IMR-90 (cell line): ENCODE results near the gene GRID1. TPM values are rescaled to one million over a fixed set of nuclear protein-coding genes. Genes with fewer than 3 reads are reported as not detected.

Experiments
- ATAC-seq: fragments of 200-7000 bp; cut with Tn5 transposase; 2 replicates; pipeline ENCODE4 v1.9.1; 2020; ENCODE audit warnings: low read depth, mild to moderate bottlenecking, moderate library complexity
- BruUV-seq: library from RNA; stranded (reverse); fragments of 400-500 nt; replicated peaks from 2 replicates; lab custom pipeline; 2021; lab: Mats Ljungman, UMichigan
- CTCF ChIA-PET: fragments of 300-600 bp; formaldehyde crosslinking; extraction: SDS; loops from one replicate; lab custom pipeline; 2021; ENCODE audit warnings: antibody characterized with exemption; lab: Yijun Ruan, JAX
- POLR2A ChIA-PET: fragments of 300-600 bp; sonication (Branson Sonifier 250); formaldehyde crosslinking; loops from one replicate; lab custom pipeline; 2022; ENCODE audit warnings: antibody characterized with exemption; ENCODE audit not compliant: unreplicated experiment; lab: Charles Lee
- DNase-seq: peaks from one replicate; pipeline ENCODE4 v3.0.0; 2013
- H2AFZ ChIP-seq: replicated peaks from 2 replicates; pipeline ENCODE3; 2013; ENCODE audit warnings: low read length, mild to moderate bottlenecking; ENCODE audit not compliant: poor library complexity
- H2AK5ac ChIP-seq: 2 replicates; pipeline ENCODE4 v1.6.1; 2013; ENCODE audit warnings: low read depth, low read length, inconsistent platforms
- H2AK9ac ChIP-seq: replicated peaks from 2 replicates; pipeline ENCODE3; 2013; ENCODE audit warnings: mild to moderate bottlenecking, low read depth, low read length, moderate library complexity; ENCODE audit not compliant: poor library complexity
- H2BK120ac ChIP-seq: 2 replicates; pipeline ENCODE4 v1.6.1; 2013; ENCODE audit warnings: low read depth, low read length, inconsistent platforms
- H2BK15ac ChIP-seq: 3 replicates; pipeline ENCODE4 v1.6.1; 2013; ENCODE audit warnings: low read depth, low read length, inconsistent platforms
- H2BK20ac ChIP-seq: 2 replicates; pipeline ENCODE4 v1.6.1; 2013; ENCODE audit warnings: low read depth, mild to moderate bottlenecking, inconsistent platforms, low read length, moderate library complexity
- H2BK5ac ChIP-seq: 2 replicates; pipeline ENCODE4 v1.6.1; 2013; ENCODE audit warnings: mild to moderate bottlenecking, low read depth, low read length, inconsistent platforms; ENCODE audit not compliant: poor library complexity, severe bottlenecking
- H3K14ac ChIP-seq: replicated peaks from 2 replicates; pipeline ENCODE4 v1.6.1; 2013; ENCODE audit warnings: low read depth, low read length, inconsistent platforms
- H3K18ac ChIP-seq: 2 replicates; pipeline ENCODE4 v1.6.1; 2013; ENCODE audit warnings: low read depth, low read length, control low read depth
- H3K23ac ChIP-seq: 2 replicates; pipeline ENCODE4 v1.6.1; 2013; ENCODE audit warnings: low read depth, low read length, inconsistent platforms
- H3K27ac ChIP-seq: 2 replicates; pipeline ENCODE4 v1.5.1; 2013; ENCODE audit warnings: mild to moderate bottlenecking, control low read depth, low read length; ENCODE audit not compliant: insufficient read depth
- H3K27me3 ChIP-seq: 2 replicates; pipeline ENCODE4 v1.6.1; 2013; ENCODE audit warnings: low read length; ENCODE audit not compliant: control insufficient read depth, insufficient read depth
- H3K36me3 ChIP-seq: 2 replicates; pipeline ENCODE4 v1.6.1; 2013; ENCODE audit warnings: low read length, mixed read lengths; ENCODE audit not compliant: control insufficient read depth, insufficient read depth
- H3K4ac ChIP-seq: 2 replicates; pipeline ENCODE4 v1.6.1; 2013; ENCODE audit warnings: low read depth, low read length, inconsistent platforms
- H3K4me1 ChIP-seq: 2 replicates; pipeline ENCODE4 v1.6.1; 2013; ENCODE audit warnings: low read length, mixed read lengths; ENCODE audit not compliant: control insufficient read depth, insufficient read depth
- H3K4me2 ChIP-seq: 2 replicates; pipeline ENCODE4 v1.6.1; 2013; ENCODE audit warnings: low read depth, mild to moderate bottlenecking, control low read depth, low read length, moderate library complexity
- H3K4me3 ChIP-seq: 2 replicates; pipeline ENCODE4 v1.5.1; 2013; ENCODE audit warnings: low read depth, mild to moderate bottlenecking, control low read depth, low read length, moderate library complexity; ENCODE audit not compliant: insufficient read depth
- H3K56ac ChIP-seq: 2 replicates; pipeline ENCODE4 v1.6.1; 2013; ENCODE audit warnings: low read length, inconsistent platforms; ENCODE audit not compliant: insufficient read depth; ENCODE audit errors: extremely low read depth
- H3K79me1 ChIP-seq, 2 experiments: 2 replicates each; pipeline ENCODE4 v1.6.1; 2013; ENCODE audit warnings: low read length in 2 of 2, inconsistent platforms in 1 of 2, low read depth in 1 of 2
- H3K9ac ChIP-seq: 2 replicates; pipeline ENCODE4 v1.6.1; 2013; ENCODE audit warnings: low read depth, low read length, control low read depth
- H3K9me1 ChIP-seq: 2 replicates; pipeline ENCODE4 v1.6.1; 2013; ENCODE audit warnings: low read length, inconsistent platforms; ENCODE audit not compliant: insufficient read depth
- H3K9me3 ChIP-seq: 2 replicates; pipeline ENCODE4 v1.6.1; 2013; ENCODE audit warnings: low read length; ENCODE audit not compliant: control insufficient read depth, insufficient read depth
- H4K20me1 ChIP-seq: 2 replicates; pipeline ENCODE4 v1.6.1; 2013; ENCODE audit warnings: low read length, inconsistent platforms; ENCODE audit not compliant: insufficient read depth
- H4K5ac ChIP-seq: 2 replicates; pipeline ENCODE4 v1.6.1; 2013; ENCODE audit warnings: mild to moderate bottlenecking, low read depth, low read length, control low read depth
- H4K8ac ChIP-seq, 2 experiments: 2 replicates each; pipeline ENCODE4 v1.6.1; 2013; ENCODE audit warnings: low read depth in 2 of 2, low read length in 2 of 2, control low read depth in 1 of 2, inconsistent platforms in 1 of 2
- H4K91ac ChIP-seq: 2 replicates; pipeline ENCODE4 v1.6.1; 2013; ENCODE audit warnings: low read depth, low read length, inconsistent platforms; ENCODE audit not compliant: insufficient read depth
- BHLHE40 ChIP-seq: fragments of 150-350 bp; IDR thresholded peaks from 2 replicates; pipeline ENCODE4 v1.6.1; 2016; ENCODE audit warnings: mild to moderate bottlenecking, low read depth, low read length
- CEBPB ChIP-seq: IDR thresholded peaks from 2 replicates; pipeline ENCODE4 v1.6.1; 2012; ENCODE audit warnings: low read depth, low read length, improper control_type of control experiment
- CHD1 ChIP-seq: IDR thresholded peaks from 2 replicates; pipeline ENCODE4 v1.6.1; 2012; ENCODE audit warnings: low read depth, low read length, improper control_type of control experiment
- CTCF ChIP-seq: conservative IDR thresholded peaks from 2 replicates; pipeline ENCODE4 v1.5.1; 2012; ENCODE audit warnings: mild to moderate bottlenecking, low read depth, low read length, improper control_type of control experiment
- ELK1 ChIP-seq: fragments of 150-350 bp; IDR thresholded peaks from 2 replicates; pipeline ENCODE4 v1.6.1; 2016; ENCODE audit warnings: low read depth, mild to moderate bottlenecking, low read length, moderate library complexity, borderline replicate concordance
- FOS ChIP-seq: fragments of 150-350 bp; IDR thresholded peaks from 2 replicates; pipeline ENCODE4 v1.6.1; 2016; ENCODE audit warnings: low read depth, low read length
- MAFK ChIP-seq: IDR thresholded peaks from 2 replicates; pipeline ENCODE4 v1.6.1; 2012; ENCODE audit warnings: low read depth, low read length, improper control_type of control experiment
- MAZ ChIP-seq: IDR thresholded peaks from 2 replicates; pipeline ENCODE4 v1.6.1; 2012; ENCODE audit warnings: low read depth, mild to moderate bottlenecking, low read length, improper control_type of control experiment, moderate library complexity, borderline replicate concordance
- MXI1 ChIP-seq: IDR thresholded peaks from 2 replicates; pipeline ENCODE4 v1.6.1; 2012; ENCODE audit warnings: low read depth, mild to moderate bottlenecking, low read length, moderate library complexity, borderline replicate concordance
- NFE2L2 ChIP-seq: fragments of 150-350 bp; IDR thresholded peaks from 2 replicates; pipeline ENCODE4 v1.6.1; 2016; ENCODE audit warnings: low read depth, mild to moderate bottlenecking, low read length
- POLR2A ChIP-seq: IDR thresholded peaks from 2 replicates; pipeline ENCODE4 v1.6.1; 2012; ENCODE audit warnings: mild to moderate bottlenecking, low read depth, low read length
- RAD21 ChIP-seq: IDR thresholded peaks from 2 replicates; pipeline ENCODE4 v1.6.1; 2012; ENCODE audit warnings: low read length, improper control_type of control experiment
- RCOR1 ChIP-seq: IDR thresholded peaks from 2 replicates; pipeline ENCODE4 v1.6.1; 2012; ENCODE audit warnings: mild to moderate bottlenecking, low read length, improper control_type of control experiment; ENCODE audit not compliant: insufficient replicate concordance
- RFX5 ChIP-seq: IDR thresholded peaks from 2 replicates; pipeline ENCODE4 v1.8.0; 2012; ENCODE audit warnings: low read depth, mild to moderate bottlenecking, low read length, moderate library complexity
- SMC3 ChIP-seq: fragments of 150-350 bp; IDR thresholded peaks from 2 replicates; pipeline ENCODE4 v1.6.1; 2016; ENCODE audit warnings: low read depth, mild to moderate bottlenecking, antibody characterized with exemption, low read length, moderate library complexity
- USF2 ChIP-seq: fragments of 150-350 bp; IDR thresholded peaks from 2 replicates; pipeline ENCODE4 v1.6.1; 2017; ENCODE audit warnings: mild to moderate bottlenecking, antibody characterized with exemption, low read length, low read depth
- WGBS, 2 experiments: methylation state at CpG; one replicate each; pipeline versions ENCODE4 v1.1.5 to v1.1.7; 2013; ENCODE audit warnings: missing lambda C conversion rate in 2 of 2; ENCODE audit not compliant: insufficient read length in 1 of 2; ENCODE audit errors: extremely low coverage in 2 of 2; 5-methylcytosine and 5-hydroxymethylcytosine counted together
- dilution Hi-C: fragments of 300-500 bp; cut with HindIII; formaldehyde crosslinking; loops from one replicate; pipeline ENCODE4 v1.14.3; 2018; ENCODE audit warnings: low sequenced_read_pairs; ENCODE audit not compliant: unreplicated experiment
- in situ Hi-C: fragments of 300-500 bp; cut with MboI; formaldehyde crosslinking; loops from 3 replicates; pipeline ENCODE4 v1.14.3; 2019; ENCODE audit warnings: low sequenced_read_pairs, inconsistent platforms, mixed read lengths
- intact Hi-C: fragments of 100-400 bp; cut with micrococcal nuclease; formaldehyde crosslinking; loops from 2 replicates; pipeline ENCODE4 v1.10.0; 2022
- polyA plus RNA-seq, 3 experiments: library from polyadenylated mRNA; depleted of rRNA; stranded (reverse); fragments of >200 nt; gene quantifications; 2 replicates each; pipeline ENCODE4 v1.2.3, GENCODE V29; 2012; ENCODE audit warnings: low replicate concordance in 1 of 3
- total RNA-seq: library from RNA; depleted of rRNA; stranded (reverse); fragments of >200 nt; gene quantifications from 2 replicates; pipeline ENCODE4 v1.2.3, GENCODE V29; 2012

The GRID1 gene
- total and polyA plus RNA-seq, 2 of the 4 experiments (the other 2 are of a cell fraction) = not detected

- no peaks in the 10 kb centered on the region for H3K9me1 ChIP-seq
- H2AK5ac ChIP-seq = no peak overlapping the region
- POLR2A ChIA-PET = no interaction called here
- H3K4me1 ChIP-seq = no peaks in the 10 kb centered on the region
- no peak overlapping the region for H3K4me3 ChIP-seq
- H2BK20ac ChIP-seq = no peak overlapping the region
- H3K18ac ChIP-seq = no peak overlapping the region
- H2BK5ac ChIP-seq = no peak overlapping the region
- no peaks in the 10 kb centered on the region for H3K79me1 ChIP-seq
- no peaks in the 10 kb centered on the region for H3K27me3 ChIP-seq
- H4K8ac ChIP-seq = no peak overlapping the region
- H2BK120ac ChIP-seq = no peak overlapping the region
- no CpG with 5 or more reads among the region's 2 CpGs for WGBS, 2 experiments
- DNase-seq (no peak), ATAC-seq (no peak)
- no TSS peak for BruUV-seq
- in situ Hi-C loops (no loop called here), intact Hi-C loops (no loop called here), dilution Hi-C loops (no loop called here)
- no peaks in the 10 kb centered on the region for H3K36me3 ChIP-seq
- no peak overlapping the region for H3K27ac ChIP-seq
- no peaks in the 10 kb centered on the region for H4K20me1 ChIP-seq
- no peak overlapping the region for H3K4me2 ChIP-seq
- peaks cover 6% of the 10 kb centered on the region; the same call in 1 of the 2 replicates for H3K9me3 ChIP-seq
- no peak overlapping the region for H3K4ac ChIP-seq
- no peak overlapping the region for H3K9ac ChIP-seq
- H2AFZ ChIP-seq = no peak overlapping the region
- no peak overlapping the region for H2AK9ac ChIP-seq
- TF ChIP-seq BHLHE40 (no peak), MXI1 (no peak), RFX5 (no peak), NFE2L2 (no peak), CTCF (no peak), POLR2A (no peak), MAZ (no peak), SMC3 (no peak), RAD21 (no peak), ELK1 (no peak), CHD1 (no peak), MAFK (no peak), FOS (no peak), USF2 (no peak), CEBPB (no peak), RCOR1 (no peak)
- H3K56ac ChIP-seq = no peak overlapping the region
- CTCF ChIA-PET = no interaction called here
- no peak overlapping the region for H4K5ac ChIP-seq
- no peak overlapping the region for H4K91ac ChIP-seq
- H3K14ac ChIP-seq = no peak overlapping the region
- no peak overlapping the region for H2BK15ac ChIP-seq
- no peak overlapping the region for H3K23ac ChIP-seq
Observed at GRCh38 chr10:86122646-86123045, 243.9 kb downstream of the GRID1 start.
